Activated CD4-positive, alpha-beta T cell treated with anti-CD3 and anti-CD28 coated beads for 24 hours (primary cell): ENCODE measurements around the gene CACNA1C.

Experiments
- DNase-seq, 2 donors: peaks; one replicate each; pipeline ENCODE4 v3.0.0-alpha.2; 2020; ENCODE audit warnings: low read depth in 2 of 2

Gene CACNA1C

DNA sequence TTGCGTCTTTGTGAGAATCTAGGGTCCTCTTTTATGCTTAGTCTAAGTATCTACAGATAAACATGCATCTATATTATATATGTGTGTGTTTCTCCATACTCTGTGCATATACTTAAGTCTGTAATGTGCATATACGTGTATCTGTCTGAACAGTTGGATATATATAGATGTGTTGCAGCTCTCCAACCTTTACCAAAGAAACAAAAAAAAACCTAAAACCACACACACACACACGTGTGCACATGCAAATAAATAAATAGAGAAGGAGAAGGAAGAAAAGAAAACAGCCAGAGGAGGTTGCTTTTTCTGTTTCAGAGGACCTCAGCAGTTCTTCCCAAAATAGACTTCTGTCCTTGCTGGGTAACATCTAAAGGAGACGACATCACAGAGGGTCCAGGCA, 244.9 kb downstream of the CACNA1C start:
- no peak for DNase-seq

DNA sequence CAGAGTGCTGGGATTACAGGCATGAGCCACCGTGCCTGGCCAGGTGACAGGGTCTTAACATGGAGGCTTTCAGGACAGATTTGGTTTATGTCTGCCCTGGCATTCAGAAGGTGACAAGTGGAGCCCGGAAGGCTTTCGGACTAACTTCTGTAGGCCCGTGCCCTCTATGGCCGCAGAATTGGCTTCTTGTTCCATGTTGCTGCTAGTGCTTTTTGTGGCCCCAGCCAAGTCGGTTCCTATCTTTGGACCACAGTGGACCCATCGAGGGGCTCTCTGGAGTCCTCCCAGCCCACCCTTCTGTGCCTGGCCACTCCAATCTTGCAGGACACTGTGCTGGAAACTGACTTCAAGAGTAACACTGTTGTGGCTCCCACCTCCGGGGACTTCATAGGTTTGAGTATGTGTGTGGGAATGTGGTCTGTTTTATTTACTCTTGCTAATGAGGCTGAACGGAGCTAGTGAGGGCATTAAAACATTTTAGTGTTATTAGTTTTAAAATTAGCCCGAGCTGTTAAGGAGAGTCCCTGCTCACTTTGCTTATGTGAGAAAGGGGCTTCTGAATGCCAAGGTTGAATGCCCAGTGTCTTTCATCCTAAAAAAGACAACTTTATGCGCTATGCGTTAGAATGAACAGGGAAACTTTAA, 245.9 kb downstream of the CACNA1C start:
- no peak for DNase-seq

DNA sequence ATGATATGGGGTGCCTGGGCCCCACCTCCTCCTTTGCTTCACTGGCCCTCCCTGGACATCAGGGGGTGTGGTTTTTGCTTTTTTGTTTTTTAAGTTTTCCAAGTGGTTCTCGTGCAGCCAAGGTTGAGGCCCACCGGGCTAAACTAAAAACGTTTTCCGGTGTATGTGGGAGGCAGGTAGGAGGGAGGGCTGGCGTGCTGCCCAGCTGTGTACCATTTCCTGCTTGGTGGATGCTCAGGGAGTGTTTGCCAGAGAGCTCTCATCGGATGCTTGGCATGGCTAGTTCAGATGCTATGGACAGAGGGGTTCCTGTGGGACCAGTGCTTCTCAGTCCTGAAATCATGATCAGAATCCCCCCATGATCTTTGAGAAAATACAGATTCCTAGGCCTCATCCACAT, 246.4 kb downstream of the CACNA1C start:
- DNase-seq = no peak

DNA sequence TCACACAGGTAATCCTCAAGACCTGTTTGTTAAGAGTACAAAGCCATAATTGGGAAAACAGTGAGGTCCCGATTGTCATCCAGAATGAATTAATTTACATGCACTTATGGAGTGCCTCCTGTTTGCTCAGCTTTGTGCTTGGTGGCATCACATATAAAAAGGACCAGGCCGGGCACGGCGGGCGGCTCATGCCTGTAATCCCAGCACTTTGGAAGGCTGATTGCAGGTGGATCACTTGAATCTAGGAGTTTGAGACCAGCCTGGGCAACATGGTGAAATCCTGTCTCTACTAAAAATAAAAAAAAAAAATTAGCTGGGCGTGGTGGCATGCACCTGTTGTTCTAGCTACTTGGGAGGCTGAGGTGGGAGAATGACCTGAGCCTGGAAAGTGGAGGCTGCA, 247.4 kb downstream of the CACNA1C start:
- DNase-seq = no peak

DNA sequence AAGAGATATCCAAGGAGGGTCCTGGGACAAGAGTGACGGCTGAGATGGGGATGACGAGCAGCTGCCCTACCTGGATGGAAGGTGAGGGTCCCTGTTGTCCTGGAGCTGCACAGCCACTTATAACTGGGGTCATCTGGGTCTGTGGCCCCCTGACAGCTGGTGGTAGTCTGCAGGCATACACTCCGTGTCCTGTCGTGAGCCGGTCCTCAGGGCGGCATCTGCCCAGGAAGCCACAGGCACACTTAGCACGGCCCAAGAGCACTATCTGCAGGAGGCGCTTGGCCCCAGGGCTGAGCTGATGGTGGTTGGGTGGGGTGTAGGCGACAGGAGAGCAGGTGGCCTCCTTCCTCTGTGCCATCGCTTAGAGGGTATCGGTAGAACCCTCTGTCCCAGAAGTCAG, 248.1 kb downstream of the CACNA1C start:
- no peak for DNase-seq

DNA sequence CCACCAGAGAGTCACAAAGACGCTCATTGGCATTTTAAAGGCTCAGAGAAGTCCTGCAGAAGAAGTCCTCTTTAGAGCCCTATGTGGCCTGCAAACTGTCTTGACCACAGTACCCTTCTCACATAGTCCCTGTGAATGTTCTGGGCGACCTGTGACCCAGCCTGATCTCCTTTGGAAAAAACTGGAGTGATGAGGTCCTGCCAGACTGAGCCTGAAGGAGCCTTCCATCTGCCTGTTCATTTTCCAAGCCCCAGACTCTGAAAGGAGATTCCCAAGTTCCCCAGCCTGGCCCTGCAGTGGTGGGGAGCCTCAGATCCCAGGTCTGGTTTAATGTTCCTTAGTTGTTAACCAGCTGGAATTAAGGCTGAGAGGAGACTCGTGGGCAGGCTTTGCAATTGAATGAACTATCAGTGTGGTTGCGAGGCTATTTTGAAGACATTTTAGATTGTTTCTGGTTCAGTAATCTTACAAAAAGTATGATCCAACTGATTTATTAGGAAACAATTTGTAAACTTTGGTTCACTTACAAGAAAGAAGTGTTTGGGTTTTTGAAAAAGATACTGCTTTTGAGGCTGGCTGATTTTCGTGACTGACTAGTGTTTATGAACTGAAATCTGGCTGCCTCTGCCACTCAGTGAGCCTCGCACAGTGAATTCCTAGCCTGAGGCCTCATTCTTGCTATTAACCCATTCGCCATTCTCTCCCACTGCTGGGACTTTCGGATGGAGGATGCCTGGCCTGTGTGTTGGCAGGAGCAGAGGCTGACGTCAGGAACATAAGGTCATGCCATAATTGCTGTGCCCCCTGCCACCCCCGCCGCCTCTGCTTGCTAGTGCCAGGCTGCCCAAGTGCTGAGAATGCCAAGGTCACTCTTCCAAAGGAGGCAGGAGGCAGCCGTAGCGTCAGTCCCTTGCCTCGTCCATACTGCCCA, 249.0 kb downstream of the CACNA1C start:
- no peak for DNase-seq

DNA sequence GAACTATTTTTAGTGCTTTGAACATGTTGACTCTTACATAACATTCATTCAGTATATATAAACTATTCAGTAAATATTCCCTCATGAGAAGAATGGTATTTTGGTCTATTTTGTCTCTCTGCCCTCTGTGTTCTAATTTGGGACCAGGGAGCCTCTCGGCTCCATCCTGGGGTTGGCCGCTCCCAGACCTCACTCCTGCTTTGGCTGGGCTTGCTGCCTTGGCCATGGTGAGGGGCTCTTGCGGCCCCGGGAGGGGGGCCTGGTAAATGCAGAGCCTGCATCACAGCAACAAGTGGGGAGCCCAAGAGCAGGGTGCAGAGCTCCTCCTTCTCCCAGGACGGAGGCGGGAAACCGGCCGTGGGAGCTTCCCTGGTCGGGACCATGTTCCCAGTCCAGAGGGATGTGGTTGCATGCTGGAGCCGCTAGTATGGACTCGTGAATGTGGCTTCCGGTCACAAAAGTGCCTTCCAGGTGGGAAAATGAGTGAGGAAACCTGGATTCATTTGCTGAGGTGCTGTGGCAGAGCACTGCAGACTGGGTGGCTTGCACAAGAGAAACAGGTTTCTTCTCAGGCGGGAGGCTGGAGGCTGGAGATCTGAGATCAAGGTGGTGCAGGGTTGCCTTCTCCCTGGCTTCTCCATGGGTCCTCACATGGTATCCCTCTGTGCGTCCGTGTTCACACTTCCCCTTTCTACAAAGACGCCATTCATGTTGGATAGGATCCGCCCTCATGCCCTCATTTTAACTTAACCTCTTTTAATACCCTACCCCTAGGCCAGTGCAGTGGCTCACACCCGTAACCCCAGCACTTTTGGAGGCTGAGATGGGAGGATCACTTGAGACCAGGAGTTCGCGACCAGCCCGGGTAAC, 250.2 kb downstream of the CACNA1C start:
- DNase-seq = no peak

DNA sequence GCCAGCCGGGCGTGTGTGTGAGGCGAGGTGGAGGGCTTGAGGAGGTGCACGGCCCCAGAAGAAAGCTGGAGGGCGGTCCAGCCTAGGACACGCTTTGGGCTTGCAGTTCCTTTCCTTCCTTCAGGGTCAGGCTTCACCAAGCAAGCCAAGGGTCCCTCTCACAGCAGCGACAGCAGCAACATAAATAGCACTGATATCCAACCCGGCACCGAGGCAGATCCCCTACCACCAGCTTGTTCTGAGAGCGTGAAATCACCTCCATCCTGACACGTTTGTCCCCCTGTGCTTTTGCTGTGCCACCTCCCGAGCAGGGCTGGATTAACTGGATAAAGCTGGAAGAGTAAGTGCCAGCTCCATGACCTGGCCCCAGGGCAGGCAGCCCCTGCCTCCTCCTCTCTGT, 251.4 kb downstream of the CACNA1C start:
- DNase-seq = no peak

DNA sequence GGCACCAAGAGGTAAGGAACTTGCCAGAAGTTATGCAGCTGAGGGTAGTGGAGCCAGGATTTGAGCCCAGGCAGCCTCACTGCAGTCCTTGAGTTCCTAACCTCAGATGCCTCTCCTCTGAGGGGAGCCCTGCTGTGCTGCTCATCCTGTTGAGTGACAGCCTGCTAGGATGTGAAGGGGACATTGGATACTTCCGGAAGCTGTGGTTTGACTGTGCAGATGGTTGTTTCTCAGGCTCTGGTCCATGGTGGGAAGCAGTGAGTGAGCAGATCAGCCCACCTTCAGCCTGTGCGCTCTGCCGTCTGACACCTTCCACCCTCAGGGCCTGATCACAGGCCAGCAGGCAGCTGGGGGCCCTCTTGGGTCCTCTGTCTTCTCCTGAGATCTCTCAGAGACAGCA, 253.2 kb downstream of the CACNA1C start:
- DNase-seq = no peak

DNA sequence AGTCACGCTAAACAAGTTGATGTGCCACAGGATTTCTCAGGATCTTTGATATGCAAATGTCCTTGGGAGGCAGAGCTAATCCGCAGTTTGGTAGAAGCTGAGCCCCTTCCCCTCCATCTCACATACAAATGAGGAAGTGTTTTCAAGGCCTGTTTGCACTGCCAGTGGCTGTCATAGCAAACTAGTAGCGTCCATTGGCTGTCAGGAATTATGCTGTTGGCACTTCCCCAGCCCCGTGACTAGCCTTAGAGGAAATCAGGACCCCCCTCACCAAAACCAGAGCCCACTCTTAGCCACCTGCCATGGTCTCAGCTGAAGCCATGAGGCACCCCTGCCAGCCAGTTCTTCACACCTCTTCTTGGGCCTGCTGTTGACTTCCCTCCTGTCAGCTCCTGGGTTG, 253.9 kb downstream of the CACNA1C start:
- DNase-seq = no peak

DNA sequence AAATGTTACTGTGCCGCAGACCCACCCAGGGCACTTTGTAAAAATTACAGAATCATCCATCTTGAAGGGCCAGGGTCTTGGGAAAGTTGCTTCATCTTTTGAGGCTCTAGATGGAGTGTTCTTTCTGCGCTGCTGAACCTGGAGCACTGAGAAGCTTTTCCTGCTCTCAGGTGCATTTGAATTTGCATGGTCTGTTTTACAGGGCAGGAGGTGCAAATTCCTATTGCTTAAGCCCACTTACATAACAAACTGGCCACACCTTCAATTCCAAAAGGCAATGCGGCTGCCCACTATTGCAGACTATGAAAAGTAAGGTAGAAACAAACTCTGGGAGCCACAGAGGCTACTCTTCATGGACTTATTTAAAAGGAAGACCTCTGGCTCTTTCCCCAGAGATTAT, 254.8 kb downstream of the CACNA1C start:
- no peak for DNase-seq

DNA sequence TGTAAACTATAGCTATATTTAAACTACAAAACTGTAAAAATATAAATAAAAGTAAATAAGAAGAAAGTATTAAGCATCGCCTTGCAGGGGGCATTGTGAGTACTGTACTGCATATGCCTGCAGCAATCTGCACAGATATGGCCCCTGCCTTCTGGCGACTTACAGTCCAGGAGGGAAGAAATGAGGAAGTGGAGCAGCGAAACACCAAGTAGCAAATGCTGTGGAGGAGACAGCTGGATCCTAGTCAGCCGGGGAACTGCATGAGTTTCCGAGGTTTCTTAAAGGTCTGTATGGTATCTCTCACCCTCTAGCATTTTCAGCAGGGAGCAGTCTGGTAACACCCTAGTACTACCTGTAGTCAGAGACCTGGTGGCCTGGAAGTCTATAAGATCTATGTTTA, 256.9 kb downstream of the CACNA1C start:
- DNase-seq = no peak

DNA sequence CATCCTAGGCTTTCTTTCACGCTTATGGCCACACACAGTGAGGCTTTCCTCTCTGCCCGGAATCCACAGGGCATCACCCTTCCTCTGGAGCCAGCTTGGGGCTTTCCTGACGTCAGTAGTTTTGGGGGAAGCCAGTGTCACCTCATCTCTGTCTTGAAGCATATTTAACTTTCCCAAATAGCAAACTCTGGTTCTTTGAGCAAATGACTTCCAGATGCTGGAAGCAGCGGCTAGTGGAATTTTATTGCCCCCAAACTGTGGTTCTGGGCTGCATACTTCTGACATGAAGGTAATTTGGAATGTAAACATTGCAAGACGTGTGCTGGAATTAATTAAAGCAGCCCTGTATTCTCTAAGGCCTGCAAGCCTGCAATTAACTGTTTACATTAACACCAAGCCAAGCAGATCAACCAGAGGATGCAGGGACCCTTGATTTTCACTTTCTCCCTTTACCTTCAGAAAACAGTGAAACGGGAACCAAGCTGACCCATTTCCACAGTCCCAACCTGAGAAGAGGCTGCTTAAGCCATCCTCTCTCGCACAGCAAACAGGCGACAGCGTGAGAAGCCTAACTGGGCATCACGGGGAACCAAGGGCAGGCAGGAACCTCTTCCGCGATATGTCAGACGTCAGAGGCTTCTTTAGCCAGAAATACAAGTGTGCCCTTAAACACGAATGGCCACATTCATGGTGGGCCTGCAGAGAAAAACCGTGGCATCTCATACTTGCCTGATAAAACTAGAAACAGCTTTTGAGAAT, 258.4 kb downstream of the CACNA1C start:
- DNase-seq = no peak

DNA sequence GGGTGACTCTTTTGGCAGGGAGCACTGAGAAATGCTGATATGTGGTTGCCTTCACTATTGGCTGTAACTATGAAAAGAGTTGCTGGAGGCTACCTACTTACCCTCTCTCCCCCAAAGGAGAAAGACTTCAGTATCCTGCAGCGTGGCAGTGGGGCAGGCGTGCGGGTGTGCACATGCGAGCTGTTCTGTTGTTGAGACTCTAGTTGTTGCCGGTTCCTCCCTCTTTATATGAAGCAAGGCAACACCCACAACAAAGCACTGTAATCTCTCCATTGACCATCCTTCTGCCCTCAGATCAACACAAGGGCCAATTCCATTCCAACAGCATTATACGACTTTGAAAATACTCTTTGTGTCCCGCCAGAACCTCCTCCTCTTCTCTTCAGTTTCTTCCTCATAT, 259.4 kb downstream of the CACNA1C start:
- DNase-seq = no peak

DNA sequence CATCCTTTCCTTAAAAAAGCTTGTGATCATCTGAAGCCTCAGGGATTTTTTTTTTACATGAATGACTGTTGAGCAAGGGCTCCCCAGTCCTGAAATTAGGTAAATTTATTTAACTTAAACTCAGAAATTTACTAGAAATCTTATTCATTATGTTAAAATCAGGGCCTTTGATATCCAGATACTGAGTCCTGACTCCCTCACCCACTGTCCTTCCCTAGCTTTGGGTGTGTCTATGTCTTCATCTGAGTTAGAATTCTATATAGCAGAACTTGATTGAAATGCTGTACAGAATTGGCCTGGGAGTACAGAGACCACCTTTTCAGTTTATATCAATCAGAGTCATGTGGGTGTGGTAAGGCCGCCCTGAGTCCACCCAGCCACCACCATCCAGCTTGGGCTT, 260.0 kb downstream of the CACNA1C start:
- DNase-seq = no peak

DNA sequence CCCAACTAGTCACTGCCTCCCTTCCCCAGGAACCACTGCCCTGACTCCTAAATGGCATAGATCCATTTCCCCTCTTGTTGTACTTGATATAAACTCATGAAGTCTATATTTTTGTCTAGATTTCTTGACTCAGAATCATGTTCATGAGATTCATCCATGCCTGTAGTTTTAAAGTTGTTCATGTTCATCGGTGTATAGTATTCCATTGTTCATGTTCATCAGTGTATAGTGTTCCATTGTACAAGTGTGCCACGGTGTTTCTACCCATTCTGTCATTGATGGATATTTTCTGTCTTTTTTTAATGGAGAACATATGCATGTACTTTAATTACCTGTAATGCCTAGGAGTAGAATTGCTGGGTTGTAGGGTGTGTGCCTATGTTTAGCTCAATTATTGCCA, 261.7 kb downstream of the CACNA1C start:
- no peak for DNase-seq

DNA sequence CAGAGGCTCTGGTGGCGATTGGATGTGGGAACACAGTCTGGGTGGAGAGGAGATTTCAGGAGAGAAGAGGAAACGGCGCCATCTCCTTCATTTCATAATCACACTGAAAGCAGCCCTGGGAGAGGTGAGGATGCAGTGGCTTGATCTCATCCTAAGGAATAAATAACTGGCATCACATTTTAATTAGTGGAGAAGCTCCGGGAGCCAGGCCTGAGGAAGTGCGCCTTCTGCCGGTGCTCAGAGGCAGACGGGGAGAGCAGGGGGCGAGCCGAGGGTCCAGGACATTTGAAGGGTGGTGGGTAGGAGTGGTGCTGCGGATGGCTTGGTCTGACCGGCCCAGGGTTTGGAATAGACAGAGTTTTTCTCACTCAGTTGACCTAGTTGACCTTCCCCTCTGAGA, 265.0 kb downstream of the CACNA1C start:
- no peak for DNase-seq

DNA sequence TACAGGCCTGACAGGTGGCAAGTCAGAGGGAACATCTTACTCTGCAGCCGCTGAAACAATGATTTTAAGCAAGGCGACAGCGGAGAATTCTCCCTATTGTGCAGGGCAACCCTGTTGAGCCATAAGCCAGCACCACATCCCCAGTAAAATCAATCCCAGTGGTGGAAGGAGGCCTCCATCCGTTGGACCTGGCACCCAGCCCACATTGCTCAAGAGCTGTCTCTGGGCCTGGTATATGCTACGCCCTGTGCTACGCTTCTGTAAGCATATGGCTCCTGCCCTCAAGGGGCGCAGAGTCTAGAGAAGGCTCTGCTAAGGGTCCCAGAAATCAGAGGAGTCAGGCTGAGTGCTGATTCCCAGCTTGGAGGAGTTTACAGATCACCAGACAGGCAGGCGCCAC, 265.5 kb downstream of the CACNA1C start:
- DNase-seq = no peak

DNA sequence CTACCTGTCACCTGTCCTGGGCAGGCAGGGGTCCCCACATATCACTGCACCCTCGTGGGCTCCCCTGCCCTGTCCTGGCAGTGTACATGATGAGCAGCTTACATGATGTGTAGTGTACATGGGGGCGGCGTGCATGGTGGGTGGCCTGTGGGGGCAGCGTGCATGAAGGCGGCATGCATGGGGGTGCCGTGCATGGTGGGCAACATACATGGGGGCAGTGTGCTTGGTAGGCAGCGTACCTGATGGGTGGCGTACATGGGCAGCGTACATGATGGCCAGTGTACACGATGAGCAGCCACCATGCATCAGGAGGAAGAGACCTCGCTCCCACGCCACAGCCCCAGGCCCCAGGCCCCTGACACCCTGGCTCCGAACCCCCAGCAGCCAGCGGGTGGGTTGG, 266.3 kb downstream of the CACNA1C start:
- no peak for DNase-seq

DNA sequence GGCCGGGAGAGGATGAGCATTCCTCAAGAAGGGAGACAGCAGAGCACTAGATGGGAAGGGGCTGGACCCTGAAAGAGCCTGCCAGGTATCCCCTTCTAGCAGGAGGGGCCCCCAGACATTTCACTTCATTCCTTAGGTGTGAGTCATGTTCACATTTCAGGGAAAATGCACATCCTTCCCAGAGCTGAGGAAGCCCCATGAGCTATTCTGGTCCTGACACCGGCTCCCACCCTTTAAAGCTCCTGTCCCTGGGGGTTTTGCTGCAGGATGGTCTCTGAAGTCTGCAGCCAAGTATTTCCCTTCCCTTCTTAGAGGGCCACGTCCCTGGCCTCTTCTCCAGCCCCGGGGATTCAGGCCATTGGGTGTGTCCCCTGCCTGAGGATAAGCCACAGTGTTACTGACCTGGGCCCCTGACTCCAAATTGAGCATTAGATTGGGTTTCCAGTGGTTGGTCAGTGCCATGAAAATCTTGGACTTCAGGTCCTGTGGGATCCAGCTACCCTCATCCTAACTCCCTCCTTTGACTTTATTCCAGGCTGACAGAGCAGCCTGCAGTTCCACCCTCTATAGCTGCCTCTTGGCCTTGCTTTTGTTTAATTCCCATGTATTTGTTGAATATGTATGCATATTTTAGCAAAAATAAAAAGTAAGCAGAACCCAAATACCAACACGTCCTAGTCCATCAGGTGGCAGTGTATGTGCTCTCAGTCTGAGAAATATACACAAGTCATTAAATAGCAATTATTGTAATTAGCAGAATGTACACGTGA, 267.1 kb downstream of the CACNA1C start:
- no peak for DNase-seq

DNA sequence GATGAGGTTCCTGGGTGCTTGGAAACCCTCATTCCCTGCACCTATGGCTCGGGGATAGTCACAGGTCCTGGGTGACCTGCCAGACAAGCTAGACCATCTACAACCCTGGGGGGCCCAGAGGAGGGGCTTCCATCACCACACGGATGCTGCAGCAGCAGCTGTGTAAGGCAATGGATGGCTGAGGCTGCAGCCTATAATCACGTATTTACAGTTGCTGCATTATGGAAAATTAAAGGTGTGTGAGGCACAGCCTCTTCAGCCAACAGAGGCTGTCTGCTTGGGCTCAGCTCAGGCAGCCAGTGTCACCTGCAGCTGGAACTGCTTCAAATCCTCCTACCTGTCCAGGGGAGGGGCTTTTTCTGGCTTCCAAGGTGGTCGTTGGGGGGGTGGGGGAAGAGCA, 268.1 kb downstream of the CACNA1C start:
- DNase-seq = no peak
